ENCODE data around the gene LMO7.

Gene LMO7

GRCh38 chr13:75811361-75811760 is 175.2 kb downstream of the LMO7 start:
- no peak for FAIRE-seq

GRCh38 chr13:75811841-75812240 is 175.7 kb downstream of the LMO7 start:
- FAIRE-seq = no peak

- no peak for FAIRE-seq
Measured at GRCh38 chr13:75812751-75813181, 176.6 kb downstream of the LMO7 start.

- FAIRE-seq = no peak
Measured at GRCh38 chr13:75813323-75813722, 177.2 kb downstream of the LMO7 start.

GRCh38 chr13:75818179-75818967 is 182.2 kb downstream of the LMO7 start:
- no peak for FAIRE-seq

GRCh38 chr13:75818968-75819225 is 182.8 kb downstream of the LMO7 start:
- no peak for FAIRE-seq

- FAIRE-seq = no peak
Measured at GRCh38 chr13:75825161-75825560, 189.0 kb downstream of the LMO7 start.

GRCh38 chr13:75825594-75825993 is 189.5 kb downstream of the LMO7 start:
- FAIRE-seq = no peak

GRCh38 chr13:75826391-75826790 is 190.3 kb downstream of the LMO7 start:
- FAIRE-seq = no peak

- no peak for FAIRE-seq
Measured at GRCh38 chr13:75829830-75830229, 193.7 kb downstream of the LMO7 start.

GRCh38 chr13:75830842-75831241 is 194.7 kb downstream of the LMO7 start:
- no peak for FAIRE-seq

- no peak for FAIRE-seq
Measured at GRCh38 chr13:75831389-75831788, 195.3 kb downstream of the LMO7 start.

GRCh38 chr13:75832812-75833211 is 196.7 kb downstream of the LMO7 start:
- FAIRE-seq = no peak

GRCh38 chr13:75836441-75836840 is 200.3 kb downstream of the LMO7 start:
- no peak for FAIRE-seq

- FAIRE-seq = no peak
Measured at GRCh38 chr13:75838366-75839005, 202.4 kb downstream of the LMO7 start.

GRCh38 chr13:75839406-75839805 is 203.3 kb downstream of the LMO7 start:
- FAIRE-seq = no peak

- no peak for FAIRE-seq
Measured at GRCh38 chr13:75841905-75842304, 205.8 kb downstream of the LMO7 start.

GRCh38 chr13:75843074-75843473 is 206.9 kb downstream of the LMO7 start:
- FAIRE-seq = no peak

GRCh38 chr13:75843991-75844390 is 207.9 kb downstream of the LMO7 start:
- no peak for FAIRE-seq

- FAIRE-seq = no peak
Measured at GRCh38 chr13:75847588-75847987, 211.5 kb downstream of the LMO7 start.

GRCh38 chr13:75850916-75851315 is 214.8 kb downstream of the LMO7 start:
- FAIRE-seq = no peak

- no peak for FAIRE-seq
Measured at GRCh38 chr13:75855216-75855615, 219.1 kb downstream of the LMO7 start.

GRCh38 chr13:75855847-75856246 is 219.7 kb downstream of the LMO7 start:
- FAIRE-seq = no peak

- FAIRE-seq = no peak
Measured at GRCh38 chr13:75857291-75857690, 221.2 kb downstream of the LMO7 start.

GRCh38 chr13:75860935-75861334 is 224.8 kb downstream of the LMO7 start:
- FAIRE-seq = no peak
